ENCODE measurements around the gene UBALD2.
"Not testable (repeated sequence)": the region's sequence is repeated elsewhere in the genome, so short reads cannot be mapped to it uniquely, and the experiment has no call there.

The UBALD2 gene

GRCh38 chr17:76264755-76265623 is at the start of gene UBALD2:
TSS of gene UBALD2 (plus strand) at chr17:76265348. CDS start at chr17:76265506, 158 bp downstream.
- Histone ChIP-seq H3K27me3 (ENCODE audit: control insufficient read depth in 1 of 2, insufficient read depth in 2 of 2, low read length in 2 of 2) (no peaks in the 10 kb centered on the region), H3K36me3 (ENCODE audit: control insufficient read depth in 2 of 2, insufficient read depth in 2 of 2, low read length in 2 of 2) (no peaks in the 10 kb centered on the region), H3K4me3 (ENCODE audit: low read length in 2 of 2) (peak within 1 kb of the TSS; percentile 81 to 86), H3K9me3 (ENCODE audit: control insufficient read depth in 2 of 2, low read length in 2 of 2) (no peaks in the 10 kb centered on the region), H3K9ac (ENCODE audit: low read length in 2 of 2) (peak within 1 kb of the TSS; percentile 76), H3K27ac (ENCODE audit: low read length) (peak within 1 kb of the TSS; percentile 67), H3K4me1 (ENCODE audit: control insufficient read depth, insufficient read depth, low read length) (peaks cover 37% of the 10 kb centered on the region)

- no peaks in the 10 kb centered on the region for H3K27me3 ChIP-seq (ENCODE audit: control insufficient read depth in 1 of 2, insufficient read depth in 2 of 2, low read length in 2 of 2)
- no peaks in the 10 kb centered on the region for H3K4me1 ChIP-seq (ENCODE audit: control insufficient read depth, insufficient read depth, low read length)
- no peak overlapping the region for H3K27ac ChIP-seq (ENCODE audit: low read length)
- no peak overlapping the region for H3K4me3 ChIP-seq (ENCODE audit: low read length in 2 of 2)
- H3K9me3 ChIP-seq (ENCODE audit: control insufficient read depth in 2 of 2, low read length in 2 of 2), result no peaks in the 10 kb centered on the region
- no peaks in the 10 kb centered on the region for H3K36me3 ChIP-seq (ENCODE audit: control insufficient read depth in 2 of 2, insufficient read depth in 2 of 2, low read length in 2 of 2)
- no peak overlapping the region for H3K9ac ChIP-seq (ENCODE audit: low read length in 2 of 2)
These were observed 48.1 kb upstream of the UBALD2 start for GRCh38 chr17:76217081-76217480.

- no peaks in the 10 kb centered on the region for H3K4me1 ChIP-seq (ENCODE audit: control insufficient read depth, insufficient read depth, low read length)
- no peaks in the 10 kb centered on the region for H3K36me3 ChIP-seq (ENCODE audit: control insufficient read depth in 2 of 2, insufficient read depth in 2 of 2, low read length in 2 of 2)
- H3K4me3 ChIP-seq (ENCODE audit: low read length in 2 of 2), result no peak overlapping the region
- H3K9me3 ChIP-seq (ENCODE audit: control insufficient read depth in 2 of 2, low read length in 2 of 2), result no peaks in the 10 kb centered on the region
- H3K27me3 ChIP-seq (ENCODE audit: control insufficient read depth in 1 of 2, insufficient read depth in 2 of 2, low read length in 2 of 2), result no peaks in the 10 kb centered on the region
- no peak overlapping the region for H3K9ac ChIP-seq (ENCODE audit: low read length in 2 of 2)
- no peak overlapping the region for H3K27ac ChIP-seq (ENCODE audit: low read length)
These were observed 45.3 kb upstream of the UBALD2 start for GRCh38 chr17:76219670-76220383.

DNA sequence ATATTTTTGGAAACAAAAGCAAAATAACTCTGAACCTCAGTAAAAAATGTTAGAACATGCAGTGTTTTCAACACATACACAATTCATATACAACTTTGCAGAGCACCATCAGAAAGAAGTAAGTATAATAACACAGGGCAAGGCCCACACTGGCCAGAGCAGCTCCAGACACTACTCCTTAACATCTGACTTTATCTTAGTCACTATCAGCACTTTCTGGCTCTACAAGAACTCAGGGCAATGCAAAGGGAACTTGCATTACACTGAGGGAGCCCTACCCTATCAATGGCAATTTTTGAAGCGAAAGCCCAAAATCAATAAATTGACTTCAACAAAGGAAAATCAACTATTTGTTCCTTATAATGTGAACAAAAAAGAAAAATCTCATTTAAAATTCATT is 41.3 kb upstream of the UBALD2 start:
- no peaks in the 10 kb centered on the region for H3K4me1 ChIP-seq (ENCODE audit: control insufficient read depth, insufficient read depth, low read length)

DNA sequence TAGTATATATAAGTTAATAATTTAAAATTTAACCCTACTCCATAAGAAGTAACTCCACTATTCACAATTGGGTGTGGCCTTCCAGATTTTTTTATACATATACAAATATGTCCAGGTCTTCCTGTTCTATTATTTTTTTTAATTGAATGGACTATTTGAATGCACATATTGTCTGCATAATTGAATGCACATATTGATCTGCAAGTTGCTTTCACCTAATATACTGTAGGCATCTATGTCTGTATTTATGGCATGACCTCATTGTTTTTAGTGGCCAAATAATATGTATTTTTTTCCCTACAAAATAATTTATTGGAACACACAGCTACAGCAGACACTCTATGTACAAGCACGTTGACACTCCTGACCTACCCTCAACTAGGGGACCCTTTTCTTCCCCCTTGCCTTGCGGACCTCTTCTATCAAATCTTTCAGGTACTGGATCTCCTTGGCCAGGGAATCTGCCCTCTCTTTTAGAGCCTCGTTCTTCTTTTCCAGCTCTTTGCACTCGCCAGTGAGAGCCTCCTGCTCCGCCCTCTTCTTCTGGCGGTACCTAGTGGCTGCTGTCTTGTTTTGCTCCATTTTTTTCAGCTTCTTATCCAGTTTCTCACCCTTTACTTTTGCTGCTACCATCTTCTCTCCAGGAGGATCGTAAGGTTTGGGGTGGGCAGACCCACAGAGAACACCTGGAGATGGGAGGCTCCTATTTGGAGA is 39.6 kb upstream of the UBALD2 start:
- not testable (repeated sequence) for H3K36me3 ChIP-seq (ENCODE audit: control insufficient read depth in 2 of 2, insufficient read depth in 2 of 2, low read length in 2 of 2); H3K4me3 ChIP-seq (ENCODE audit: low read length in 2 of 2); H3K27ac ChIP-seq (ENCODE audit: low read length); H3K27me3 ChIP-seq (ENCODE audit: control insufficient read depth in 1 of 2, insufficient read depth in 2 of 2, low read length in 2 of 2); H3K9ac ChIP-seq (ENCODE audit: low read length in 2 of 2); H3K9me3 ChIP-seq (ENCODE audit: control insufficient read depth in 2 of 2, low read length in 2 of 2); H3K4me1 ChIP-seq (ENCODE audit: control insufficient read depth, insufficient read depth, low read length)

More for the DNA sequence above, 41.3 kb upstream of the UBALD2 start:
- Histone ChIP-seq H3K27me3 (ENCODE audit: control insufficient read depth in 1 of 2, insufficient read depth in 2 of 2, low read length in 2 of 2) (no peaks in the 10 kb centered on the region), H3K27ac (ENCODE audit: low read length) (no peak overlapping the region), H3K9ac (ENCODE audit: low read length in 2 of 2) (no peak overlapping the region), H3K4me3 (ENCODE audit: low read length in 2 of 2) (no peak overlapping the region), H3K9me3 (ENCODE audit: control insufficient read depth in 2 of 2, low read length in 2 of 2) (no peaks in the 10 kb centered on the region), H3K36me3 (ENCODE audit: control insufficient read depth in 2 of 2, insufficient read depth in 2 of 2, low read length in 2 of 2) (no peaks in the 10 kb centered on the region)

DNA sequence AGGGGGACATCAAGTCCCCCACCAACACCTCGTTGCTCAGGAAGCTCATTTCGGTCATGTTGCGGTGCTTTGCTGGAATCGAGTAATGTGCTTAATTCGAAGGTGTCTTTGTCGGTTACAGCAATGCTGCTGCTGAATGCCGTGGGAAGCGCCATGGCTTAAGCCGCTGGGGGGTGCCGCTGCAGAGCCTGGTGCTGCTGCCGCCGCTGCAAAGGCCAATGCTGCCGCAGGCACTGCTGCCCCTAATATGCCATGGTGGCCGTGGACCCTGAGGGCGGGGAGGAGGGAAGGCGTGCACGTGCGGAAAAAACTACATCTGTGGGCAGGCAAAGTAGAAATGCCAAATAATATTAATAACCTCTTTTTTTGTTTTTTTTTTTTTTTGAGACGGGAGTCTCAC is 38.4 kb upstream of the UBALD2 start:
- H3K4me3 ChIP-seq (ENCODE audit: low read length in 2 of 2); H3K27ac ChIP-seq (ENCODE audit: low read length); H3K4me1 ChIP-seq (ENCODE audit: control insufficient read depth, insufficient read depth, low read length); H3K9me3 ChIP-seq (ENCODE audit: control insufficient read depth in 2 of 2, low read length in 2 of 2); H3K36me3 ChIP-seq (ENCODE audit: control insufficient read depth in 2 of 2, insufficient read depth in 2 of 2, low read length in 2 of 2); H3K9ac ChIP-seq (ENCODE audit: low read length in 2 of 2); H3K27me3 ChIP-seq (ENCODE audit: control insufficient read depth in 1 of 2, insufficient read depth in 2 of 2, low read length in 2 of 2): not testable (repeated sequence)

GRCh38 chr17:76232342-76232741 is 32.8 kb upstream of the UBALD2 start:
- H3K27me3 ChIP-seq (ENCODE audit: control insufficient read depth in 1 of 2, insufficient read depth in 2 of 2, low read length in 2 of 2), result no peaks in the 10 kb centered on the region
- no peak overlapping the region for H3K27ac ChIP-seq (ENCODE audit: low read length)
- H3K9me3 ChIP-seq (ENCODE audit: control insufficient read depth in 2 of 2, low read length in 2 of 2), result no peaks in the 10 kb centered on the region
- no peaks in the 10 kb centered on the region for H3K4me1 ChIP-seq (ENCODE audit: control insufficient read depth, insufficient read depth, low read length)
- H3K36me3 ChIP-seq (ENCODE audit: control insufficient read depth in 2 of 2, insufficient read depth in 2 of 2, low read length in 2 of 2), result no peaks in the 10 kb centered on the region
- H3K4me3 ChIP-seq (ENCODE audit: low read length in 2 of 2), result no peak overlapping the region
- no peak overlapping the region for H3K9ac ChIP-seq (ENCODE audit: low read length in 2 of 2)

- Histone ChIP-seq H3K36me3 (ENCODE audit: control insufficient read depth in 2 of 2, insufficient read depth in 2 of 2, low read length in 2 of 2) (no peaks in the 10 kb centered on the region), H3K27me3 (ENCODE audit: control insufficient read depth in 1 of 2, insufficient read depth in 2 of 2, low read length in 2 of 2) (no peaks in the 10 kb centered on the region), H3K9me3 (ENCODE audit: control insufficient read depth in 2 of 2, low read length in 2 of 2) (no peaks in the 10 kb centered on the region), H3K9ac (ENCODE audit: low read length in 2 of 2) (no peak overlapping the region), H3K27ac (ENCODE audit: low read length) (no peak overlapping the region), H3K4me3 (ENCODE audit: low read length in 2 of 2) (no peak overlapping the region), H3K4me1 (ENCODE audit: control insufficient read depth, insufficient read depth, low read length) (no peaks in the 10 kb centered on the region)
These were observed 31.4 kb upstream of the UBALD2 start for GRCh38 chr17:76233588-76234353.

DNA sequence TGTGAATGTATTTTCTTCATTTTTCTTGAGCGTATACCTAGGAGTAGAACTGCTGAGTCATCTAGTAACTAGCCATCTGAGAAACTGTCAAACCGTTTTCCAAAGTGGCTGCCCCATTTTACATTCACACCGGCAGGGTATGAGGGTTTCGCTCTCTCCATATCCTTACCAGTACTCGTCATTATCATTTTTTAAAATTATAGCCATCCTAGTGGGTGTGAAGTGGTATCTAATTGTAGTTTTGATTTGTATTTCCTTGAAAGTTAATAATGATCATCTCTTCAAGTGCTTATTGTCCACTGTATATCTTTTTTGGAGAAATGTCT is 30.8 kb upstream of the UBALD2 start:
- Histone ChIP-seq H3K9me3 (ENCODE audit: control insufficient read depth in 2 of 2, low read length in 2 of 2) (no peaks in the 10 kb centered on the region), H3K4me3 (ENCODE audit: low read length in 2 of 2) (no peak overlapping the region), H3K27ac (ENCODE audit: low read length) (no peak overlapping the region), H3K36me3 (ENCODE audit: control insufficient read depth in 2 of 2, insufficient read depth in 2 of 2, low read length in 2 of 2) (no peaks in the 10 kb centered on the region), H3K9ac (ENCODE audit: low read length in 2 of 2) (no peak overlapping the region), H3K4me1 (ENCODE audit: control insufficient read depth, insufficient read depth, low read length) (no peaks in the 10 kb centered on the region), H3K27me3 (ENCODE audit: control insufficient read depth in 1 of 2, insufficient read depth in 2 of 2, low read length in 2 of 2) (no peaks in the 10 kb centered on the region)

- Histone ChIP-seq H3K4me1 (ENCODE audit: control insufficient read depth, insufficient read depth, low read length) (peaks cover 8% of the 10 kb centered on the region), H3K36me3 (ENCODE audit: control insufficient read depth in 2 of 2, insufficient read depth in 2 of 2, low read length in 2 of 2) (no peaks in the 10 kb centered on the region), H3K4me3 (ENCODE audit: low read length in 2 of 2) (no peak overlapping the region), H3K9me3 (ENCODE audit: control insufficient read depth in 2 of 2, low read length in 2 of 2) (no peaks in the 10 kb centered on the region), H3K9ac (ENCODE audit: low read length in 2 of 2) (no peak overlapping the region), H3K27me3 (ENCODE audit: control insufficient read depth in 1 of 2, insufficient read depth in 2 of 2, low read length in 2 of 2) (no peaks in the 10 kb centered on the region), H3K27ac (ENCODE audit: low read length) (no peak overlapping the region)
These were observed 29.3 kb upstream of the UBALD2 start for GRCh38 chr17:76235883-76236282.

All from stomach smooth muscle (tissue), 2 donors.